T-helper 2 cell (primary cell): ENCODE measurements around the gene RDH13.

ENCODE experiments used
- DNase-seq, 5 experiments: peaks; one replicate each; pipeline versions ENCODE4 v3.0.0 to v3.0.0-alpha.2; 2012 to 2022

Gene RDH13

GRCh38 chr19:55091955-55092354 is 29.0 kb upstream of the RDH13 start:
- no peak for DNase-seq

DNA sequence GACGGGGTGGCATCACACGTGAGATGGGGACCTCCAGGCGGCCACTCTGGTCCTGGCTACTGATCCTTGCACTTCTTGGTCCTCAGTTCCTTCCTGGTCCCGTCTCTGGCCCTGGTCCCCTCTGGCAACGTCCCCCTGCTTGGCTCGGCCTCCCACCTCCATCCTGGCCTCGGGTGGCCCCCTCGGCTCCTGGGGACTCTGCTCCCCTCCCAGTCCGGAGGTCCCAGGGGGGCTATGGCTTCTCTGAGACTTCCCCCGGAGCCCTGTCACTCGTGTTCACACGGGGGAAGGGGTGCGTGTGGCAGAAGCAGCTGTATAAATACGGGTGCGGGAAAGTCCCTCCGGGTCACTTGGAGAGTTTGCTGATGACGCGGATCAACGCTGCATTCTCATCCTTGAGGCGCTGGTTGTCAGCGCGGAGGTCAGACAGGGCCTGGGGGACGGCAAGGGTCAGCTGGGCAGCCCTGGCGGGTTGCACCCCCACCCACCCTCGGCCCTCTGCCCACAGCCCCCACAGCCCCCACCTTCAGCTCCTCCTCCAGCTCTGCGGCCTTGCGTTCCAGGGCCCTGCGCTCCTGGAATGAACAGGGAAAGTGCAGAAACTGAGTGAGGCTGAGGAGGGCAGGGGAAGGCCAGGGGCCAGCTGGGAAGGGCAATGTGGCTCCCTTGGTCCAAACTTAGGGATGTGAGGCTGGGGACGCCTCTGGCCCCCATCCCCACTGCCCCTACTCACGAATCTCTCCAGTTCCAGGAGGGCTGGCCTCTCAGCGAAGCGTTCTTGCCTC is 28.4 kb upstream of the RDH13 start:
- DNase-seq: no peak

- DNase-seq: no peak
These were observed 27.6 kb upstream of the RDH13 start for GRCh38 chr19:55090564-55090963.

- DNase-seq: no peak
These were observed 26.5 kb upstream of the RDH13 start for GRCh38 chr19:55089342-55089944.

DNA sequence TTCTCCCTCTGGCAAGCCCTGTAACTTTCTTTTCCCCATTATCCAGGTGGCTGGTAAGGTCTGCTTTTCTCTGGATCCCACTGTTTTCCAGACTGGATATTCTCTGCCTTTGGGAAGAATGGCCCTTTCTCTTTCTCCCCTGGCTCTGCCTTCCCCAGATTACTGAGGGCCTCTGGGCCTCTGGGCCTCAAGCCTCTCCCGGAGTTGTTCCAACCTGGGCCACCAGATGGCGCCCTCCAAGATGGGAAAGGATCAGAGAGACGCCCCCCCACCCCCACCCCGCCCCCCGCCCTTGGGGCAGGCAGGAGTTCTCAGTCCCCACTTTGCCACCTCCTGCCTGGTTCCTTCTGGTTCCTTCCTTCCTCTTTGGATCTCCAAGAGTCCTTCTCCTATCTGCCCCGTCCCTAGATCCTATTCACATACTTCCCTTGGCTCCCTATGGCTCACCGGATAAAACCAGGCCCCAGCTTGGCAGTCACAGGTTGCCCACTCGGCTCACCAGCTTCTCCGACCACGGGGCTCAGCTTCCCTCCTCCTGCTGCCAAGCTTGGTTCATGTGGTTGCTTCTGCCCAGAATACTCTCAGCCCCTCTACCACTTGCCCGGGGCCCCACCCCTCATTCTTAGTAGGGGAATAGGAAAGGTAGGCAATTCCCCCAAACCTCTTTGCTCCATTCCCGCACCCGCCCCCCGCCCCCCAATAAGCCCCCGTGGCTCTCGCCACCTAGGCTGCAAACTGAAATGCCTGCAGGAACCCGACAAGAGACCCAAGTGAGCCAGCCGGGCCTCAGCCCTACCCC is 25.8 kb upstream of the RDH13 start:
- peak; percentile 49 to 72 (median 65) for DNase-seq

DNA sequence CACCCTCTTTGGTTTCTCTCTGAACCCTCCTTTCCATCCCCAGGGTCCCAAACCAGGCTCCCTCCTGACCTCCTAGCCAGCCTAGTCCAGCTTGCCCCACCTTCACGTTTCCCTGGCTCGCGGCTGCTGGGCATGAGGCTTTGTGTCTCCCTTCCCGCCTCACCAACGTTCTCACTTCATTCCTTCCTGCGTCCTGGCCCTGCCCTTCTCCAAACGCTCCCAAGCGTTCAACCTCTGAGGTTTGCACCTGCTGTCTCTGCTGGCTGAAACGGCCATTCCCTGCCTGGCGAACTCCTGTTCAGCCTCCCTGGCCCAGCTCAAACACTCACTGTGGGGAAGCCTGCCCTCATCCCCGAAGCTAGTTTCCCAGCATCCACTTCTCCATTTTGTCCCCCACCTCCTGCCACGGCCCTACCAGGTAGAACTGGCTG is 25.1 kb upstream of the RDH13 start:
- DNase-seq: no peak

GRCh38 chr19:55087542-55087901 is 24.6 kb upstream of the RDH13 start:
- DNase-seq: no peak

DNA sequence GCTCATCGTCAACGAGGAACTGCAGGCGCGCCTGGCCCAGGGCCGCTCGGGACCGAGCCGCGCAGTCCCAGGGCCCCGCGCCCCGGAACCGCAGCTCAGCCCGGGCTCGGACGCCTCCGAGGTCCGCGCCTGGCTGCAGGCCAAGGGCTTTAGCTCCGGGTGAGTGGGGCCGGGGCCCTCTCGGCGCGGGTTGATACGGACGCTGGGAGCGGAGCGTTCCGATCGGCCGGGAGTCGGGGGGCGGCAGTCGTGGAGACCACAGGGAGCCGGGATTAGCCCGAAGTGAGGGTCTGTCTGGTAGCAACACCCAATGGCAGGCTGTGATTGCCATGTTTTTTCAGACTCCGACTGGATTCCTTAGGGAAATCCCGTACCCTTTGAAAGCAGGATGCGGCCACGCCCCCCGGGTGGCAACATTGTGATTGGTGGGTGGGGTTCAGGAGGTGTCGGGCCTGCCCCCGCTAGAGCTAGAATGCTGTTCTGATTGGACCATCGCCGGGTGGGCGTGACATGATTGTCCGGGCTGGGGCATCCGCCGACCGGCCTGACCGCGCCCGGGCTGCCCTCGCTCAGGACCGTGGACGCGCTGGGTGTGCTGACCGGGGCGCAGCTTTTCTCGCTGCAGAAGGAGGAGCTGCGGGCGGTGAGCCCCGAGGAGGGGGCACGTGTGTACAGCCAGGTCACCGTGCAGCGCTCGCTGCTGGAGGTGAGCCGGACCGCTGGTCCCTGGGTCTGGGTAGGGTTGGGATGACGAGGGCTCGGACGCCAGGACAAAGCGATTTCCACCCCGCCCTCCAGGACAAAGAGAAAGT is 24.0 kb upstream of the RDH13 start:
- DNase-seq: peak in 4 of 5 experiments; percentile 14 to 55 (median 34)

GRCh38 chr19:55085923-55086715 is 23.2 kb upstream of the RDH13 start:
- DNase-seq: no peak

DNA sequence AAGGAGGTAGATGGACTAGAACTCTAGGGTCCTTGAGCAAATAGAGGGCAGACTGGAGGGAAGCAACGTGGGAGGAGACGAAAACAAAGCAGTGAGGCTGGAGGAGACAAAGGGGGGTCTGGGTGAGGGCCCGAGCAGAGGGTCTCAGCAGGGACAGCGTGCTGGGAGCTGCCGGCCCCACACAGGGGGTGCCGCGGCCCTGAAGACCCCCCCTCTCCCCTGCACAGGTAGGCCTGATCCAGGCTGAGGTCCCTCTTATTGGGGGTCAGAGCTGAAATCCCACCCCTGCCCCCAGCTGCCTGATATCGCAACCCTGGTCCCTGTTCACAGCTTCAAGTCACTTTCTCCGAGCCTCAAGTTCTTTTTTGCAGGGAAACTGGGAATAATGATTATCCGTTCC is 21.5 kb upstream of the RDH13 start:
- no peak for DNase-seq

GRCh38 chr19:55083004-55083850 is 20.3 kb upstream of the RDH13 start:
- no peak for DNase-seq

DNA sequence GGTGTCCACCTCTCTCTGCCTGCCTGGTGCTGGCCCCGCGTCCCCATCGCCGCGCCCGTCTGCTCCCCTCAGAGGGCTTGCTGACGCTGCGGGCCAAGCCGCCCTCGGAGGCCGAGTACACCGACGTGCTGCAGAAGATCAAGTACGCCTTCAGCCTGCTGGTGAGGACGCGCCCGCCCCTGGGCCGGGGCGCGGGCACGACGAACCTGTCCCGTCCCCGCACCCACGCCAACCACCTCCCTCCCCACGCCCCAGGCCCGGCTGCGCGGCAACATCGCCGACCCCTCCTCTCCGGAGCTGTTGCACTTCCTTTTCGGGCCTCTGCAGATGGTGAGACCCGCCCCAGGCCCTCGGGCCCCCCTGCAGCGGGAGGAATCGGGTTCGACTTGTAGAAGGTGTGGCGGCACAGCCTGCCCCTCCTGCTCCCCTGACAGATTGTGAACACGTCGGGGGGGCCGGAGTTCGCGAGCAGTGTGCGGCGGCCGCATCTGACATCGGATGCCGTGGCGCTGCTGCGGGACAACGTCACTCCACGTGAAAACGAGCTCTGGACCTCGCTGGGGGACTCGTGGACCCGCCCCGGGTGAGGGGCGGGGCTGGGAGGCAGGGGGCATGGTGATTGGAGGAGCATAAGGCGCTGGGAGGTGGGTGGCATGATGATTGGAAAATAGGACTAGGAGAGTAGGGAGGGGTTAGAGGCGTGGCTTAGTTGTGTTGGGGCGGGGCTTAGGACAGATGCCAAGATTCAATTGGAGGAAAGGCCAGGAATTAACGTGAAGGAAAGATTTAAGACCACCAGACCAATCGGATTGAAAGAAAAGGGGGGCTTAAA is 19.3 kb upstream of the RDH13 start:
- peak in 4 of 5 experiments; percentile 27 to 69 (median 38) for DNase-seq

- DNase-seq: no peak
These were observed 18.7 kb upstream of the RDH13 start for GRCh38 chr19:55081770-55082019.

DNA sequence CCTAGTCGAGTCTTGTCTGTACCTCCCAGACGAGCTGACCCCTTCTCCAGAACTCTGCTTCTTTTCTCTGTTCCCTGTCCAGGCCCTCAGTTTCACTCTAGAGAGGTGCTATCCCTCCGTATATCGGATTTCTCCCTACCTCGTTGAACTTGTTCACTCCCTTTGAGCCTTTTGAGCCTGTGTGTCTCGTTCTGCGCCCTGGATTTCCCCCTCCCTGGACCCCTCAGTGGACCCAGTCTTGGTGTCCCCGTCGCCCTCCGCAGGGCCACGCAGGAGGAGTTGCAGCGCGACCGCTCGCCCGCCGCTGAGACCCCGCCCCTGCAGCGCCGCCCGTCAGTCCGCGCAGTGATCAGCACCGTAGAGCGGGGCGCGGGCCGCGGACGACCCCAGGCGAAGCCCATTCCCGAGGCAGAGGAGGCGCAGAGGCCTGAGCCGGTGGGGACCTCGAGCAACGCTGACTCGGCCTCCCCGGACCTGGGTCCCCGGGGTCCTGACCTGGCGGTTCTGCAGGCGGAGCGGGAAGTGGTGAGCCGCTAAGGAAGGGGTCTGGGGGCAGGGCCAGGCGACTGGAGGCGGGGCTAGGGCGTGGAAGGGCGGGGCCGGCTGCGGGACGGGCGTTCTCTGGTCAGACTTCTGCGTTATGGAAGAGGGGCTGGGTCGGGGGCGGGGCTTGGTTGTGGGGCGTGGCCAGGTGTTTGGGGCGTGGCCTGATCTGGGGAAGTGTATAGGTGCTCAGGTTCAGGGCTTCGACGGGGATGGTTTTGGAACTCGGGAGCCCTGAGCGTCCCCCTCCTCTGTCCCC is 18.2 kb upstream of the RDH13 start:
- DNase-seq: peak; percentile 81 to 93 (median 85)

- DNase-seq: peak in 4 of 5 experiments; percentile 35 to 82 (median 44)
These were observed 17.4 kb upstream of the RDH13 start for GRCh38 chr19:55080121-55080967.

GRCh38 chr19:55079400-55080038 is 16.6 kb upstream of the RDH13 start:
- DNase-seq: no peak

DNA sequence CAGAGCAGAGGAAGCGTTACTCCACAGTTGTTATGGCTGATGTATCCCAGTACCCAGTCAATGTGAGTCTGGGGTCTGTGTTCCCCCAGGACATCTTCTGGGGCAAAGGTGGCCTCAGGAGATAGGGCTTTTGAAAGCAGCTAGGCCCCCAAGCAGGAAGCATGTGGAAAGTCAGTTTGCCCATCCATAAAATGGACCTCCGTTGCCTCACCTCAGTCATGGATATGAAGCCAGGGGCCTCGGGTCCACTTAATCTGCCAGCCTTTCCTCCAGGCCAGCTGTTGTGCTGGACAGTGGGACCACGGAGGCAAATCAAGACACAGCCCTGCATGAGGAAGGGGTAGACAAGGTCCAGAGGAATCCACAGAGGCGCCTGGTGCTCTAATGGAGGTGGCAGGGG is 16.0 kb upstream of the RDH13 start:
- no peak for DNase-seq

DNA sequence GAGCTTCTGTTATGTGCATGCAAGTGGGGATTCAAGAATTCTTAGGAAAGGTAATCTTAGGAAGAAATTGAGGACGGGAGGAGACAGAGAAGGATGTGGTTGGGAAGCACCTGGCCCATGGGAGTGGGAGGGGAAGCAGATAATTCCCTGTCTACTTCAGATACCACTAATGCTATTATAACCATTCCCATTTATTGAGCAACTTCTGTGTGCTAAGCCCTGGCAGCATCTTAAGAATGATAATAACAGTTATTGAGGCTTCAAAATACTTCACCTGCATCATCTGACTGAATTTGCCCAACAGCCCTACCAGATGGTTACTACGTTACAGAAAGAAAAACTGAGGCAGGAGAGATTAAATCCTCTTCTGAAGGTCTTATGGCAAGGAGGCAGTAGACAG is 14.2 kb upstream of the RDH13 start:
- no peak for DNase-seq
